Mucosa of gallbladder (tissue), 1 donor: ENCODE measurements around the gene RXRA. TPM values are rescaled to one million over a fixed set of nuclear protein-coding genes. Genes with fewer than 3 reads are reported as not detected.
"Not testable (repeated sequence)": the region's sequence is repeated elsewhere in the genome, so short reads cannot be mapped to it uniquely, and the experiment has no call there.

ENCODE experiments used
- DNase-seq: peaks from one replicate; pipeline ENCODE4 v3.0.0-alpha.2; 2020; ENCODE audit warnings: low spot score
- total RNA-seq: library from RNA; stranded (reverse); gene quantifications from one replicate; pipeline ENCODE4 v1.2.1, GENCODE V29; 2021
- donor health status: DM: no; HTN: no; CAD: no.

The RXRA gene
- total RNA-seq, 1 donor from 2014 or later = 106 TPM

DNA sequence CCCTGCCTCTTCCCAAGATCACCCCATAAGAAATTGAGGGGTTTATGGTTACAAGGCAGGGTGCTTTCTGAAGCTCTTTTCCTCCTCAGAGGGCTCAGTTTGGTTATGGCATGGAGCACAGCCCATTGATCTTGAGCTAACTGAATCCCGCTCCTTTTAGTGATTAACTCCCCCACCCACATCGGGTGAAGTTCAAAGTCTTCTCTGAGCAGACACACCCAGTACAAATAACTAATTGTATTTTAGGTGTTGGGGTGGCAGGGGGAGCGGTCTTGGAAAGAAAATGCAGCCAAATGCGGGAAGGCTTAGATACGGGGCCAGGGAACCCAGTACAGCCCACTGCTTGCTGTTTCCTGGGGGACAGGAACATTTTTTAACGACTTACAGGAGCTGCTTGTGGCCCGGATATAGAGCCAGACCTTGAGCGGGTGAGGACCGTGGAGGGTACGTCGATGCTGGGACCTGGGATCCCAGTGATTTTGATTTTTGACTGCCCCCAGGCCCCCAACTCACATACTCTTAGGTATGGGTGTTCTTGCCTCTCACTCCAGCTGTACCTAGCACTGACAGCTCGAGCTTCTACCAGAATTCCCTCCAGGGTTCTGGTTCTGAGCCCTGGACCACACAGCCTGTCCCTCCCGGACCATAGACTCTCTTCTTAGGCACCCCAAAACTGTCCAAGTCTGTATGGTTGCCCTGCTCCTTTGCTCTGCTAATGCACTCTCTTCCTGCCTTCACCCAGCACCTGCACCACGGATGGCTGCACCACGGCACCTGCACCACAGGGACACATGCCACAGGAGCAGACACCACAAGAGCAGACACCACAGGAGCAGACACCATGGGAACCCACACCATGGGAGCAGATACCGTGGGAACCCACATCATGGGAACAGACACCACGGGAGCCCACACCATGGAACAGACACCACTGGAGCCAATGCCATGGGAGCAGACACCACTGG is 18.3 kb upstream of the RXRA start:
- DNase-seq = no peak

DNA sequence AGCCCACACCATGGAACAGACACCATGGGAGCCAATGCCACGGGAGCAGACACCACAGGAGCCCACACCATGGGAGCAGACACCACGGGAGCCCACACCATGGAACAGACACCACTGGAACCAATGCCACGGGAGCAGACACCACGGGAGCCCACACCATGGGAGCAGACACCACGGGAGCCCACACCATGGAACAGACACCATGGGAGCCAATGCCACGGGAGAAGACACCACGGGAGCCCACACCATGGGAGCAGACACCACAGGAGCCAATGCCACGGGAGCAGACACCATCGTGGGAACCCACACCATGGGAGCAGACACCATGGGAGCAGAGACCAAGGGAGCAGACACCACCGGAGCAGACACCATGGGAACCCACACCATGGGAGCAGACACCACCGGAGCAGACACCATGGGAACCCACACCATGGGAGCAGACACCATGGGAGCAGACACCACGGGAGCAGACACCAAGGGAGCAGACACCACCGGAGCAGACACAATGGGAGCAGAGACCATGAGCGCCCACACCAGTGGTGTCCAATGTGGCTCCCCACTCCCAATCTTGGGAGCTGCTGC is 17.5 kb upstream of the RXRA start:
- DNase-seq = not testable (repeated sequence)

DNA sequence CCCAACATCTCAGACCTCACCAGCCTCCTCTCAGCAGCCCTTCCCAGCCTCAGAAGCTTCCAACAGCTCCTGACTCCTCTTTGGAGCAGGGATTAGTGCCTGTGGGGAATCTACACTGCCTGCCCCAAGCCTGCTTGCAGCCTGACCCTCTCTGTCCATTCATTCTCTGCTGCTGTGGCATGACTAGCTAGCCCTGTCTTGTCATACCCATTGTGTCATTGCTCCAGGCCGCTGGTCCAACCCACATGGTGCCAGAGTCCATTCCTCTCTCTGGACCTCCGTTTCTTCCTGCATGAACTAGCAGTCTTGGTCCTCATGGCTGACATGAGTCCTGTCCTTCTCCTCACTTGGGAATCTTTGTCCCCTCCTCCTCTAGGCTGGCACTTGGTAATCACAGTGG is 12.8 kb upstream of the RXRA start:
- DNase-seq = no peak

DNA sequence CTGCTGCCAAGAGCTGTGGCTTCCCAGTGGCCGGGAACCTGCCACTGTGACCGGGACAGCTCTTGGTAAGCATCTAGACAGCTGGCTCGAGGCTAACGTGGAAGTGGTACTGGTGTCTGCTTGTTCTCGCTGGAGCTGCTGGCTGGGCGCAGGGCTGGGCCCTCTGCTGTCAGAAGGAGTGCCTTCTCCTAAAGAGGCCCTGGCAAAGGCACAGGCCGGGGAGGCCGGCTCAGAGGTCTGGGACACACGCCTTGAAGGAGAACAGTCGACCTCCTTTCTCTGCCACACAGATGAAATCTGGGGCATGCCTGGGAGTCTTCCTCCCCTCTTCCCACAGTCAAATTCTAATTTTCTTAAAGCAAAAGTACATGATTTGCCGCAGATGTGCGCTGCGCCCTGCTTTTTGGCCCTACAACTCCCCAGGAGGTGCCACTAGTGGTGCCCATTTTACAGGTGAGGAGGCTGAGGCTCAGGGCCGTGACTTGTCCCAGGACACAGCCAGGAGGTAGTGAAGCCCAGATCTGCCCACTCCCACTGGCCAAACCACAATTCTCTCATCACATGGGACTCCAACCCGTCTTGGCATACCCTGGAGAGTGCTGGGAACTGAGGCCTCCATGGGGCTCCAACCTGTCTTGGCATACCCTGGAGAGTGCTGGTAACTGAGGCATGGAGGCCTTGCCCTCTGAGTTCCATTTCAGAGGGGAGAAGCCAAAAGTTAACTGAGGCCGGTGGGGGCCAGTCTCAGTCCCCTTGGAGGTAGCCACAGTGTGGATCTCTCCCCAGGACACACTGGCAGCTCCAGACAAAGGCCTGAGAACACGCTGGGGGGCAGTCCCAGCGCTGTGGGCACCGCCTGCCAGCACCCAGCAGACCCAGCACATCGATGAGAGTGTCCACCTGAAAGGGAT is 12.0 kb upstream of the RXRA start:
- no peak for DNase-seq

DNA sequence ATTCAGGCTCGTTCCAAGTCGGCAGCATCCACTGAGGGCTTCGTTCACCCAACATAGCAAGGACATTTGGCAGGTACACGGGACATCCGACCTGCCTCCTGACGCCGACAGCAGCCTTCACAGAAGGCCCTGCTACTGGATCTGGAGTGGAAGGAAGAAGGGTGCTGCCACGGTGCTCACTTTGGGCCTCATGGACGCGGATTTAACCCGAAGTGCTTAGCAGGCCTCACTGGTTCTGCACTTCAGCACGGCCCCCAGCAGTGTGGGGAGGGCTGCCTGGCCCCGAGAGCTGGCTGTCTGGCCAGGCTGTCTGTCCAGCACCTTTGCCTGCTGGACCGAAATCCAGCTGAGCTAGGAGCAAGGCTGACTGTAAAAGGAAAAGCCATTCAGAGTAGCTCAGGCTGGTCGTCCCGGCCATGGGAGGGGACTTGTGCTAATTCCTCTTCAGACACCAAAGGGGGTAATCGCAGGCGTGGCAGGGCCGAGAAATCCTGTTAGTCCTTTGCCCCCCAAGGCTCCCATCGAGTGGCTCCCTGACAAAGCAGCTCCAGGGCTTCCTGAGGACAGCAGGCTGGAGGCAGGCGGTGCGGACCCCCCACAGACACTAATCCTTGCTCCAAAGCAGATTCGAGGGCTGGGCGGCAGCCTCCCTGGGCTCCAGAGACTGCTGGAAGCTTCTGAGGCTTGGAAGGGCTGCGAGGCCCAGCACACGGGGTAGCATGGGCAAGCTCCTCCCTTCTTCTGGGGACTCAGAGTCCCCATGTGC is 11.1 kb upstream of the RXRA start:
- DNase-seq = no peak

DNA sequence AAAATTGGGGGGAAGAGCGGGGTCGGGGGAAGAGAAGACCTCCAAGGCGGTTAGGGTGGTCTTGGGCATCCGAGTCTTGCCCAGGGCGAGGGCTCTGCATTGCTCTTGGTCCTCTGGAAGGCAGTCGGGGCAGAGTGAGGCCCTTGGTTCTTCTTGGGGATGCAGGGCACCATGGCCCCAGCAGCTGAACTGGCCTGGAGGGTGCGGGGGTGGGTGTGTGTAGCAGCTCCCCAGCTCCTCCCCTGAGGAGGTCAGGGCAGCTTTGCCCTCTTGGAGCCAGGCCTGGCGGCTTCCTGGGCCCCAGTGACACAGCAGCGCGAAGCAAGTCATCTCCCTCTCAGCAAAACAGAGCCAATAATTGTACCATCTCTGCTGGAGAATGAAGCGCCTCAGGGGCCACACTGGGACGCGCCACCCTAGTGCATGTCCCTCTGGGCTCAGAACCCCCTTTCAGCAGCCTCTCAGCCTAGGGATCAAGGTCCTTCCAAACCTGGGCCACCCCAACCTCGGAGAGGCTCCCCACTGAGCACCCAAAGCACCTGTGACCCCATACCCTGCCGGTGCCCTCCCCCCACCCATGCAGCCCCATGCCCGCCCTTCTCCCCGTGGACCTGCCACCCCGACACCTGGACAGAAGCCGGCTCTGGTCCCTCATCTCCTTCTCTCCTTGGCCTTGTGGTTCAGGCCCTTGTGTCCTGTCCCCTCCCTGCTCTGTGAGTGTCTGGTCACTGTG is 10.4 kb upstream of the RXRA start:
- DNase-seq = no peak

GRCh38 chr9:134316449-134317160 is 9.7 kb upstream of the RXRA start:
- DNase-seq = no peak

GRCh38 chr9:134317400-134317789 is 8.9 kb upstream of the RXRA start:
- no peak for DNase-seq

- DNase-seq = no peak
These were observed 8.4 kb upstream of the RXRA start for GRCh38 chr9:134317790-134318414.

DNA sequence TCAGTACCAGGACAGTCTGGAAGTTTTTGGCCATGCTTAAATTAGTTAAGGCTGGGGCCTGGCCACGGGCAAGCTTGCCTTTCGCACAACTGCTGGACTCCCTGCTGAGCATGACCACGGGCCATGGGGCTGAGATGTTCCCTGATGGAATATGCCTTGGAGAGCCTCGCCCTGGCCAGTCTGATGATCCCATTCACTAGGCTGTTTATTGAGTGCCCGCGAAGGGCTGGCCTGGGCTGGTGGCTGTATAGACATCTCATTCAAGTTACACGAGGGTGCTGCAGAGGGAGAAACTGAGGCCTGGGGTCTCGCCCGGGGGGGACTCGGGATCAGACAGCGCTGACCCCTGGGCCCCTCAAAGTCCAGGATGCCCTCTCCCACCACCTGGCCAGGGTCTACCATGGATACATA is 7.8 kb upstream of the RXRA start:
- DNase-seq = no peak

DNA sequence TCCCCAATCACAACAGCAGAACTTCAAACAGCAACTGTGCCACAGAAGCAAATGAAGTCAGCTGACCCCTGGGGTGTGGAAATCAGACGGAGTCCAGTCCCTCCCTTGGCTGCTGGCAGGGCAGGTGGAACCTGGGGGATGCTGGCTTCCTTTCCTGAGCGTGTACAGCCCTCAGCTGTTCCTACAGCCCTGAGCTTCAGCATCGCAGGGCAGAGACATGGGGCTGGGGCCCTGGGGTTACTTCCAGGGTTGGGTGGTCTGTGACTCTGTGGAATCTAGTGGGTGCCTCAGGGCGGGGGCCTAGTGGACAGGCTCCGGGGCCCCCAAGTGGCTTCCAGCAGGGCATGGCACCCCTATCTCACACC is 7.3 kb upstream of the RXRA start:
- DNase-seq = no peak

DNA sequence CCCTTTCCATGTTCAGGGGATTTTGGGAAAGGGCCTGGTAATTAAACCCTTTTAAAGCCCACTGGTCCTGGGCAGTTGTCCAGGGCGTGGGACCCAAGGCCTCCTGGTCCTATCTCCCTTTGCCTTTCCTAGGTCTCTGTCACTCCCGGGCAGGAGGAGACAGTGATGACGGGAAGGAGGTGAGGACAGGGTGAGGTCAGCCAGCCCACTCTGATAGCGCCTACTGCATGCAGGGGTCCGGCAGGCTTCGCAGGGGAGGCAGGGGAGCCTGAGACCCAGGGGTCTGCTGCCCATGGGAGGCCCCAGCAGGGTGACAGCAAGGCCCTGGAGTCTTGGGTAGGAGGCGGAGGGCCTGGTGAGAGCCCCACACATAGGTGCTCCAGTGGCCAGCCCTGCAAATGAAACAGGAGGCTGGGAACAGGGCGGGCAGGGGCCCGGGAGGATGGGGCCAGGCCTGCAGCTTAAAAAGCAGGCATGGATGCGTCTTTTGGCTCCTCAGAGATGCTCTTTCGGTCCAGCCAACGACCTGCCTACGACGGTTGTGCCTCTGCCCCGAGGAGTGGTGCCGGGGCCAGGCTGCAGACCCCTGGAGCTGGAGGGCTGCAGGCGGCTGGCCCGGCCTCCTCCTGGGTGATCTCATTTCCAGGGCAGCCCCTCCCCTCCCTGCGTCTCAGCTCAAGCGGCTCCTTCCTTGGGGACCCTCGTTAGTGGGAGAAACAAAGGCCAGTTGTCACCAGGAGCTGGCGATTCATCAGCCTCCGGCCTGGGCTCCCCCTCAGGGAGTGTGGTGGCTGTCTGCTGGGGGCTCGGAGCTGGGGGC is 6.7 kb upstream of the RXRA start:
- DNase-seq = no peak

- no peak for DNase-seq
These were observed 6.0 kb upstream of the RXRA start for GRCh38 chr9:134320126-134320867.

DNA sequence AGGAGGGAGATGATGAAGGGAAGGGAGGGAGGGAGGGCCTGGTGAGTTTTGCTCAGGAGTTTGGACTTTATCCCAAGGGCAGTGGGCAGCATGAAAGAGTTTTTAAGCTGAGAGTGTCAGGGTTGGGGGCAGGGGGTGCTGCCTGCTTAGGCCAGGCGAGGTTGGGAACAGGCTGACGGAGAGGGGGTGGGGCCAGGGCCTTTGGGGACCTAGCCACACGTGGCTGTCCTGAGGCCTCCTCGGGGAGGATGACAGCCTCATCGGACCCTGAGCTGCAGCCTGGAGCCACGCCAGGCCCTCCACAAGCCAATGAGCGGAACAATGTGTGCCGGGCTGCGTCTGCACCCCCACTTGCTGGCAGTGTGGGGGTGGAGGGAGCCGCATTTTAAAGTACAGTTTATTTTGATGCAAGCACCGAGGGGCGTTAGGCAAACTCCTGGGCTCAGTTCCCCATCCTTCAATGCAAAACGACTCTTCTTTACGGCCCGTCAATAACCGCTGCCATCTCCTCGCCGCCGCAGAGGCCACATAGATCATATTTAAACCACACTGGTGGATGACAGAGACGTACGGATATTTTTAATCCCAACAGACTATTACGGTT is 5.3 kb upstream of the RXRA start:
- no peak for DNase-seq

DNA sequence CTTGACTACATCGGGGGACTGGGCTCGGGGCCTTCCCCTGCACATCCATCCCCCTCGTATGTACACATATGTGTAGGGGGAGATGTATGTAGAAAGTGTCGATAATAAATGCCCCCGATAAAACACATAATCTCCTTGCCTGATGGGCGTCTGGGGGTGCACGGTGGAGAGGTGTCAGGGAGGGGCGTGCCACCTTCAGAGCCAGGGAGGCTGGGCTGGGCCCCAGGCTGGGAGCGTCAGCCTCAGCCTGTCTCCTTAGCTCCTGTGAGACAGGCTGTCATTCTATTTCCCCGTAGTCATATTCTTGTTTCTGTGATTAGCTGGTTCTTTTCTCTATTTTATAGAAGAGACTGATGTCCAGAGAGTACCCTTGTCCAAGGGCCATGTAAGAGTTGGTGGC is 4.7 kb upstream of the RXRA start:
- DNase-seq = no peak

DNA sequence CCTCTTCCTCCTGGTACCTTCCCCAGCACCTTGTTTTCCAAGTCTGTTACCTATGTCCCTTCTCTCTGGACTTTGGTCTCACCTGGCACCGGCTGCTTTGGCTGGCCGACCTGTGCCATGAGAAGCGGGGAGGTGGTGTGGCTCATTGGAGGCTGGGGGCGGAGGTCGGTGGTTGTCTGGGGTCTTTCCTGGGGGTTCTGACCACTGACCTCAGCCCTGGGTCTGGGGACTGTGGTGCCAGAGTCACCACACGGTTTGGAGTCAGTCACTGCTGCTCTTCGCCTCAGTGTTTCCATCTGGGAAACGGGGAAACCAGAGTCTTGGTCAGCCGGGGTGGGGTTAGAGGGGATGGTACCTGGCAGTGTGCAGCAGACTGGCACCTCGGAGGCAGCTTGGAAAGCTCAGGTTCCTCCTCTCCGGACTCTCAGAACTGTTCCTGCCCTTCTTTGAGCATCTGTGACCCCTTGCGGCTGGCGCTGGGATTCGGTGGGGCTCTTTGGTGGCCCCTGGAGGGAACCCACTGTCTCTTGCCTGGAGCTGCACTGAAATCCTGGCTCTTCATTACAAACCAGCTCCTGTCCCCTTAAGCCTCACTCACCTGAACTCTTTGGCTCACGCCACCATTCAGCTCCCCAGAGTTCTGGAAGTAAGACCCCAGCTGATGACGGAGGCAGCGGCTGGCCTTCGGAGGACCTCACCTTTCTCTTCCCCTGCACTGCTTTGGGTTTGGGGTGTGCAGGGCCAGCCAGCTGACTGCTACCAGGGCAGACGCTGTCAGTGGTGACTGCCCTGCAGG is 4.1 kb upstream of the RXRA start:
- no peak for DNase-seq

GRCh38 chr9:134322781-134323241 is 3.4 kb upstream of the RXRA start:
- DNase-seq = no peak
